ENCODE data around the gene LRRC4C. TPM values are rescaled to one million over a fixed set of nuclear protein-coding genes. Genes with fewer than 3 reads are reported as not detected.

The LRRC4C gene
- total and polyA plus RNA-seq, 10 of the 15 experiments (the other 5 are each of a cell fraction or from before 2014, with no cell fraction given), result 1.5 TPM; not detected in 9

DNA sequence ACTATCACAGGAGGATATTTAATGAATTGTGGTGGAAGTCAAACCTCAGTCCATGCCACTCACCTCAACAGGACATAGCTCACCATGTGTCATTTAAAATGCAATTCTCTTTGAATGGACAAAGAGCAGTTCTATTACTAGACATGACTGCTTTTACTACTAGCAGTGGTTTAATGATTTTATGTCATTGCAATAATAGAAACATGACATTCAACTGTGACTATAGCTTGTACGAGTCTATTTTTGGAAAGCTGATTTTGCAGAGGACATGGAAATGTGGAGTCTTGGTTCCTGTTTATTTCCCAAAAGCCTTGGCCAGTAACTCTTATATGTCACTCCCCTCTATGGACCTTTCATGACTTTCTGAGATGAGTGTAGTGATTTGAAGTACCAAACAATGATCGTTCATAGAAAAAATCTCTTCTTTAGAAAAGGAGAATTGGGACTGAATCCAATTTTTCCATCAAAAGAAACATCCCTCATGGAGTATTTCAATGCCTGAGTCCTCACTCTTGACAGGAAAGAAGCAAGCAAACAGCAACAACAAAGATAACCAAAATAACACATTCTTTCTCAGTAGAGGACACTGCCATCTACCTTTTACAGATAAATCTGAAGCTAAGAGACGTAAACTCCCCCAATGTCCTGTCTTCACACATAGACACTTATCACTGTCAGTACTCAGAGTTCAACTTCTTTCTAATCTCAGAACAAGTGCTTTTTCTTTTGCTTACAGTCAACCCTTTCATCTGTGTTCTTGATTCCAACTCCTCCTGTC, 233.4 kb downstream of the LRRC4C start:
- Histone ChIP-seq H3K9me3 (replicated peaks; ENCODE audit: control insufficient read depth, insufficient read depth, low read length) (no peaks in the 10 kb centered on the region), H3K79me2 (ENCODE audit: control insufficient read depth, insufficient read depth, low read length) (no peaks in the 10 kb centered on the region), H3K36me3 (ENCODE audit: control insufficient read depth in 2 of 2, insufficient read depth in 2 of 2, low read length in 1 of 2) (no peaks in the 10 kb centered on the region), H3K4me1 (ENCODE audit: control insufficient read depth, insufficient read depth, low read length) (no peaks in the 10 kb centered on the region), H3K27me3 (replicated peaks in 1 of 2; ENCODE audit: control insufficient read depth in 2 of 2, insufficient read depth in 2 of 2, low read length in 1 of 2) (no peaks in the 10 kb centered on the region), H3K4me3 (no peak overlapping the region), H4K20me1 (ENCODE audit: control insufficient read depth, insufficient read depth) (no peaks in the 10 kb centered on the region), H3K9ac (ENCODE audit: control insufficient read depth, insufficient read depth, low read length) (no peak overlapping the region), H3K27ac (ENCODE audit: control insufficient read depth, insufficient read depth) (no peak overlapping the region), H2AFZ (ENCODE audit: control insufficient read depth, low read depth, low read length) (no peak overlapping the region), H3K4me2 (ENCODE audit: control insufficient read depth, insufficient read depth) (no peak overlapping the region)
- ATAC-seq, result no peak
- intact Hi-C loops (cut with micrococcal nuclease; ENCODE audit: unreplicated experiment), result no loop called here
- CTCF ChIA-PET, result no interaction called here
- POLR2A ChIA-PET, result no interaction called here
- RAD21 ChIA-PET (ENCODE audit: unreplicated experiment), result no interaction called here
- in situ Hi-C loops (cut with MboI), result no loop called here
- no peak for FAIRE-seq
- DNase-seq (ENCODE audit: low read depth, low spot score), result no peak
- SMC1A ChIA-PET (ENCODE audit: uncharacterized antibody, unreplicated experiment), result no interaction called here
- WGBS (ENCODE audit: insufficient coverage, insufficient replicate concordance, low lambda C conversion rate, missing lambda C conversion rate), result 46% methylated on average over 3 of the region's 3 CpGs
- BruUV-seq (replicated peaks), result no TSS peak
- no peak for TF ChIP-seq STAT1 (conservative IDR thresholded peaks at IDR 0.05)
- TF ChIP-seq FOXK2 (IDR thresholded peaks at IDR 0.05), result no peak
- TF ChIP-seq NR2C2 (IDR thresholded peaks at IDR 0.05; ENCODE audit: borderline replicate concordance, control insufficient read depth, insufficient read length, low read depth), result no peak
- no peak for TF ChIP-seq MYC (IDR thresholded peaks at IDR 0.05; ENCODE audit: insufficient read depth, insufficient read length, insufficient replicate concordance, low read length, severe bottlenecking)
- TF ChIP-seq, protein P1, sequence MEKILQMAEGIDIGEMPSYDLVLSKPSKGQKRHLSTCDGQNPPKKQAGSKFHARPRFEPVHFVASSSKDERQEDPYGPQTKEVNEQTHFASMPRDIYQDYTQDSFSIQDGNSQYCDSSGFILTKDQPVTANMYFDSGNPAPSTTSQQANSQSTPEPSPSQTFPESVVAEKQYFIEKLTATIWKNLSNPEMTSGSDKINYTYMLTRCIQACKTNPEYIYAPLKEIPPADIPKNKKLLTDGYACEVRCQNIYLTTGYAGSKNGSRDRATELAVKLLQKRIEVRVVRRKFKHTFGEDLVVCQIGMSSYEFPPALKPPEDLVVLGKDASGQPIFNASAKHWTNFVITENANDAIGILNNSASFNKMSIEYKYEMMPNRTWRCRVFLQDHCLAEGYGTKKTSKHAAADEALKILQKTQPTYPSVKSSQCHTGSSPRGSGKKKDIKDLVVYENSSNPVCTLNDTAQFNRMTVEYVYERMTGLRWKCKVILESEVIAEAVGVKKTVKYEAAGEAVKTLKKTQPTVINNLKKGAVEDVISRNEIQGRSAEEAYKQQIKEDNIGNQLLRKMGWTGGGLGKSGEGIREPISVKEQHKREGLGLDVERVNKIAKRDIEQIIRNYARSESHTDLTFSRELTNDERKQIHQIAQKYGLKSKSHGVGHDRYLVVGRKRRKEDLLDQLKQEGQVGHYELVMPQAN (conservative IDR thresholded peaks at IDR 0.05), result no peak
- TF ChIP-seq ZBTB11 (CRISPR knock-in tag; IDR thresholded peaks at IDR 0.05), result no peak
- TF ChIP-seq, protein P2, sequence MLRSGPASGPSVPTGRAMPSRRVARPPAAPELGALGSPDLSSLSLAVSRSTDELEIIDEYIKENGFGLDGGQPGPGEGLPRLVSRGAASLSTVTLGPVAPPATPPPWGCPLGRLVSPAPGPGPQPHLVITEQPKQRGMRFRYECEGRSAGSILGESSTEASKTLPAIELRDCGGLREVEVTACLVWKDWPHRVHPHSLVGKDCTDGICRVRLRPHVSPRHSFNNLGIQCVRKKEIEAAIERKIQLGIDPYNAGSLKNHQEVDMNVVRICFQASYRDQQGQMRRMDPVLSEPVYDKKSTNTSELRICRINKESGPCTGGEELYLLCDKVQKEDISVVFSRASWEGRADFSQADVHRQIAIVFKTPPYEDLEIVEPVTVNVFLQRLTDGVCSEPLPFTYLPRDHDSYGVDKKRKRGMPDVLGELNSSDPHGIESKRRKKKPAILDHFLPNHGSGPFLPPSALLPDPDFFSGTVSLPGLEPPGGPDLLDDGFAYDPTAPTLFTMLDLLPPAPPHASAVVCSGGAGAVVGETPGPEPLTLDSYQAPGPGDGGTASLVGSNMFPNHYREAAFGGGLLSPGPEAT (IDR thresholded peaks at IDR 0.05; ENCODE audit: low read depth), result no peak
- no peak for TF ChIP-seq CUX1 (IDR thresholded peaks at IDR 0.05; ENCODE audit: insufficient replicate concordance, low read depth, low read length)
- TF ChIP-seq ASH2L (IDR thresholded peaks at IDR 0.05; ENCODE audit: borderline replicate concordance, low read depth), result no peak
- no peak for TF ChIP-seq POLR2AphosphoS2 (IDR thresholded peaks at IDR 0.05; ENCODE audit: low read depth, low read length)
